Effector memory CD4-positive, alpha-beta T cell (primary cell): Measurements from ENCODE around the gene MYPOP.

Source experiments
- DNase-seq, 3 donors: peaks; one replicate each; pipeline ENCODE4 v3.0.0-alpha.2; 2020
- H3K27ac ChIP-seq: 2 replicates; pipeline ENCODE4 v1.7.0; 2013; ENCODE audit warnings: mild to moderate bottlenecking, low read length, moderate library complexity; ENCODE audit not compliant: insufficient read depth, poor library complexity, severe bottlenecking
- H3K27me3 ChIP-seq: replicated peaks from 2 replicates; pipeline ENCODE4 v1.7.0; 2013; ENCODE audit warnings: mild to moderate bottlenecking, low read length; ENCODE audit not compliant: insufficient read depth, control insufficient read depth, poor library complexity, severe bottlenecking
- H3K36me3 ChIP-seq: 2 replicates; pipeline ENCODE4 v1.7.0; 2013; ENCODE audit warnings: mild to moderate bottlenecking, low read length, moderate library complexity; ENCODE audit not compliant: control insufficient read depth, insufficient read depth
- H3K4me1 ChIP-seq: 2 replicates; pipeline ENCODE4 v1.7.0; 2013; ENCODE audit warnings: low read length, mild to moderate bottlenecking; ENCODE audit not compliant: control insufficient read depth, insufficient read depth, poor library complexity, severe bottlenecking
- H3K4me3 ChIP-seq: 2 replicates; pipeline ENCODE4 v1.7.0; 2013; ENCODE audit warnings: low read length, low read depth, mild to moderate bottlenecking; ENCODE audit not compliant: insufficient read depth, poor library complexity, severe bottlenecking
- H3K9me3 ChIP-seq: 2 replicates; pipeline ENCODE4 v1.7.0; 2013; ENCODE audit warnings: mild to moderate bottlenecking, low read length, moderate library complexity; ENCODE audit not compliant: control insufficient read depth

Gene MYPOP

GRCh38 chr19:45884682-45885555, 17.5 kb downstream of the MYPOP start:
- Histone ChIP-seq H3K36me3 (no peaks in the 10 kb centered on the region), H3K27me3 (no peaks in the 10 kb centered on the region), H3K4me1 (peaks cover 37% of the 10 kb centered on the region), H3K4me3 (peak overlapping the region; percentile 67), H3K9me3 (no peaks in the 10 kb centered on the region), H3K27ac (peak overlapping the region; percentile 72)
- no peak for DNase-seq

GRCh38 chr19:45883881-45884681, 18.3 kb downstream of the MYPOP start:
- Histone ChIP-seq H3K36me3 (no peaks in the 10 kb centered on the region), H3K27me3 (no peaks in the 10 kb centered on the region), H3K4me1 (peaks cover 37% of the 10 kb centered on the region), H3K4me3 (no peak overlapping the region), H3K27ac (no peak overlapping the region), H3K9me3 (no peaks in the 10 kb centered on the region)
- no peak for DNase-seq

- H3K4me3 ChIP-seq = no peak overlapping the region
- DNase-seq = no peak
- no peaks in the 10 kb centered on the region for H3K36me3 ChIP-seq
- H3K9me3 ChIP-seq = no peaks in the 10 kb centered on the region
- no peak overlapping the region for H3K27ac ChIP-seq
- H3K27me3 ChIP-seq = no peaks in the 10 kb centered on the region
- peaks cover 37% of the 10 kb centered on the region for H3K4me1 ChIP-seq
These were observed 18.9 kb downstream of the MYPOP start for GRCh38 chr19:45883586-45883880.

GRCh38 chr19:45882652-45883585, 19.5 kb downstream of the MYPOP start:
- Histone ChIP-seq H3K36me3 (no peaks in the 10 kb centered on the region), H3K27me3 (no peaks in the 10 kb centered on the region), H3K4me1 (peaks cover 37% of the 10 kb centered on the region), H3K4me3 (peak overlapping the region; percentile 24), H3K9me3 (no peaks in the 10 kb centered on the region), H3K27ac (no peak overlapping the region)
- DNase-seq = peak; percentile 66 to 73 (median 71)

GRCh38 chr19:45881909-45882528, 20.4 kb downstream of the MYPOP start:
- Histone ChIP-seq H3K36me3 (no peaks in the 10 kb centered on the region), H3K9me3 (no peaks in the 10 kb centered on the region), H3K27ac (no peak overlapping the region), H3K27me3 (no peaks in the 10 kb centered on the region), H3K4me1 (peaks cover 35% of the 10 kb centered on the region), H3K4me3 (no peak overlapping the region)
- no peak for DNase-seq

GRCh38 chr19:45881082-45881908, 21.1 kb downstream of the MYPOP start:
- Histone ChIP-seq H3K27me3 (no peaks in the 10 kb centered on the region), H3K36me3 (no peaks in the 10 kb centered on the region), H3K27ac (no peak overlapping the region), H3K4me3 (no peak overlapping the region), H3K4me1 (peaks cover 37% of the 10 kb centered on the region), H3K9me3 (no peaks in the 10 kb centered on the region)
- no peak for DNase-seq

- Histone ChIP-seq H3K27me3 (no peaks in the 10 kb centered on the region), H3K4me1 (peaks cover 30% of the 10 kb centered on the region)
These were observed 22.4 kb downstream of the MYPOP start for GRCh38 chr19:45879971-45880370.

DNA sequence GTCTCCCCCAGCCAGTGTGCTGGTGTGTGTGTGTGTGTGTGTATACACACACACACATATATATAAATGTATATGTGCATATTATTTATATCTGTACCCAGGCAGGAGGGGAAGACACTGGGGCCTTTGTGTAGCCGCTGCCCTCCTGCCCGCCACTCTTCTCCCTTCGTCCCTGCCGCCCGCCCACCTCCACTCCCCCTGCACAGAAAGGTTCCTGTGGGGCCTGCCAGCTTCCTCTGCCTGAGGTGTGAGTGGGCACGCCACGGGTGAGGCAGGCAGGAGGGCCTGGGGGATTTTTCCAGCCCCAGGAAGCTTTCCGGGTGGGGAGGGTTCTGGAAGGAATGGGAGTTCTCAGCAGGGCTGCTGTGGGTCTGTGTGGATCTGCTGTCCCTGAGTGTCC, 23.4 kb downstream of the MYPOP start:
- DNase-seq = no peak
- Histone ChIP-seq H3K4me1 (peaks cover 21% of the 10 kb centered on the region), H3K36me3 (no peaks in the 10 kb centered on the region), H3K27ac (no peak overlapping the region), H3K27me3 (no peaks in the 10 kb centered on the region), H3K9me3 (no peaks in the 10 kb centered on the region), H3K4me3 (no peak overlapping the region)

More at GRCh38 chr19:45879971-45880370, 22.4 kb downstream of the MYPOP start:
- H3K36me3 ChIP-seq = no peaks in the 10 kb centered on the region
- DNase-seq = no peak
- H3K4me3 ChIP-seq = no peak overlapping the region
- no peaks in the 10 kb centered on the region for H3K9me3 ChIP-seq
- H3K27ac ChIP-seq = no peak overlapping the region
